Measurements from ENCODE around the gene NFAM1.

Gene NFAM1

DNA sequence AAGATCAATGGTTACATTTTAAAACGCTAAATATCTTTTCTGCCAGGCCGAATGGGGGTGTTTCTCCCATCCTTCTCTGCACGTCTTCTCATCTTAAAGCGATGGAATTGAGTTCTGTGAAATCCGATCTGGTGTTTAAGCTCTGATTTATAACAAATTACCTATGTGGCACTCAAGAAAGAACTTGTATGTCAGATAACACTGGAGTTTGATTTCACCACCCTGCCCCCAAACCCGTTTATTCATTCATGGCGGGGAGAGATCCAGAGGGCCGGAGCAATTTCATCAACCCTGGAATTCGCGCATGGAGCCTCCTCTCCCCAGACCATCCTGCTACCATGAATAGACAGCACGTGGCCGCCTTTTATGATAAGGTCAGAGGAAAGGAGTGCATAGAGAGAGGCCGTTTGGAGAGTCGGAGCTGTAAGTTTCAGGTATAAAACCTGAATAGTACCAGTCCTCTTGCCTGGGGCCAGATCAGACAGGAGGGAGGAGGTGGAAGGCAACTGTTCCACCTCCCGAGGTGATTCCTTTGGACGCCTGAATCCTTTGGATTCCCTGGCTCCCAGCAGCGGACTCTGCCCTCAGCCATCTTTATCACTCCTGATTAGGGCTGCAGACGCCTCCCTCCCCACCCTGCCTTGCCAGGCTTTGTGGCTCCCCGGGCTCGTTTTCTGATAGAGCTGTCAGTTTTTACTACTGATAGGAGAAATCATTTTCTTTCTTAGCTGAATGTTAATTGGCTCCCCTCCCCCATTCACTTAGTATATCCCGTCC is 27.3 kb upstream of the NFAM1 start (continued):
- TF ChIP-seq, protein P1, sequence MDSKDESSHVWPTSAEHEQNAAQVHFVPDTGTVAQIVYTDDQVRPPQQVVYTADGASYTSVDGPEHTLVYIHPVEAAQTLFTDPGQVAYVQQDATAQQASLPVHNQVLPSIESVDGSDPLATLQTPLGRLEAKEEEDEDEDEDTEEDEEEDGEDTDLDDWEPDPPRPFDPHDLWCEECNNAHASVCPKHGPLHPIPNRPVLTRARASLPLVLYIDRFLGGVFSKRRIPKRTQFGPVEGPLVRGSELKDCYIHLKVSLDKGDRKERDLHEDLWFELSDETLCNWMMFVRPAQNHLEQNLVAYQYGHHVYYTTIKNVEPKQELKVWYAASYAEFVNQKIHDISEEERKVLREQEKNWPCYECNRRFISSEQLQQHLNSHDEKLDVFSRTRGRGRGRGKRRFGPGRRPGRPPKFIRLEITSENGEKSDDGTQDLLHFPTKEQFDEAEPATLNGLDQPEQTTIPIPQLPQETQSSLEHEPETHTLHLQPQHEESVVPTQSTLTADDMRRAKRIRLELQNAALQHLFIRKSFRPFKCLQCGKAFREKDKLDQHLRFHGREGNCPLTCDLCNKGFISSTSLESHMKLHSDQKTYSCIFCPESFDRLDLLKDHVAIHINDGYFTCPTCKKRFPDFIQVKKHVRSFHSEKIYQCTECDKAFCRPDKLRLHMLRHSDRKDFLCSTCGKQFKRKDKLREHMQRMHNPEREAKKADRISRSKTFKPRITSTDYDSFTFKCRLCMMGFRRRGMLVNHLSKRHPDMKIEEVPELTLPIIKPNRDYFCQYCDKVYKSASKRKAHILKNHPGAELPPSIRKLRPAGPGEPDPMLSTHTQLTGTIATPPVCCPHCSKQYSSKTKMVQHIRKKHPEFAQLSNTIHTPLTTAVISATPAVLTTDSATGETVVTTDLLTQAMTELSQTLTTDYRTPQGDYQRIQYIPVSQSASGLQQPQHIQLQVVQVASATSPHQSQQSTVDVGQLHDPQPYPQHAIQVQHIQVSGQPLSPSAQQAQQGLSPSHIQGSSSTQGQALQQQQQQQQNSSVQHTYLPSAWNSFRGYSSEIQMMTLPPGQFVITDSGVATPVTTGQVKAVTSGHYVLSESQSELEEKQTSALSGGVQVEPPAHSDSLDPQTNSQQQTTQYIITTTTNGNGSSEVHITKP (tag by site-specific recombination; IDR thresholded peaks at IDR 0.05) = peak; percentile 64
- TF ChIP-seq ZNF266 (tag by site-specific recombination; IDR thresholded peaks at IDR 0.05; ENCODE audit: low read depth) (no peak), KLF10 (tag by site-specific recombination; IDR thresholded peaks at IDR 0.05) (no peak), ZNF366 (tag by site-specific recombination; conservative IDR thresholded peaks at IDR 0.05) (no peak), ZNF335 (tag by site-specific recombination; conservative IDR thresholded peaks at IDR 0.05) (peak; percentile 44), KLF7 (tag by site-specific recombination; IDR thresholded peaks at IDR 0.05; ENCODE audit: borderline replicate concordance) (no peak), ZNF311 (tag by site-specific recombination; IDR thresholded peaks at IDR 0.05; ENCODE audit: borderline replicate concordance) (no peak), ZBTB20 (tag by site-specific recombination; IDR thresholded peaks at IDR 0.05) (peak; percentile 10; the same call in 1 of the 2 replicates), ZNF239 (tag by site-specific recombination; IDR thresholded peaks at IDR 0.05) (no peak), ZIC2 (tag by site-specific recombination; IDR thresholded peaks at IDR 0.05) (no peak), ZNF112 (tag by site-specific recombination; IDR thresholded peaks at IDR 0.05) (no peak), ZNF169 (tag by site-specific recombination; IDR thresholded peaks at IDR 0.05) (no peak), ZNF362 (tag by site-specific recombination; IDR thresholded peaks at IDR 0.05) (no peak), GLIS1 (tag by site-specific recombination; IDR thresholded peaks at IDR 0.05) (peak; percentile 24; the same call in 1 of the 2 replicates), ZNF114 (tag by site-specific recombination; IDR thresholded peaks at IDR 0.05) (no peak), ZNF214 (tag by site-specific recombination; IDR thresholded peaks at IDR 0.05; ENCODE audit: borderline replicate concordance) (no peak), ZNF530 (tag by site-specific recombination; IDR thresholded peaks at IDR 0.05; ENCODE audit: low read depth) (no peak), ZNF596 (tag by site-specific recombination; IDR thresholded peaks at IDR 0.05) (no peak), ZBTB26 (tag by site-specific recombination; optimal IDR thresholded peaks at IDR 0.05) (no peak), OVOL3 (tag by site-specific recombination; IDR thresholded peaks at IDR 0.05) (no peak), YY2 (tag by site-specific recombination; IDR thresholded peaks at IDR 0.05) (peak; percentile 15), ZNF558 (tag by site-specific recombination; IDR thresholded peaks at IDR 0.05) (no peak), ZNF423 (tag by site-specific recombination; IDR thresholded peaks at IDR 0.05) (no peak), ZNF514 (tag by site-specific recombination; IDR thresholded peaks at IDR 0.05) (no peak), ZNF544 (tag by site-specific recombination; IDR thresholded peaks at IDR 0.05) (no peak), ZEB2 (tag by site-specific recombination; IDR thresholded peaks at IDR 0.05) (0 out of 2 replicates have a peak, but pooled peaks have one; percentile 16)
- TF ChIP-seq, protein P2, sequence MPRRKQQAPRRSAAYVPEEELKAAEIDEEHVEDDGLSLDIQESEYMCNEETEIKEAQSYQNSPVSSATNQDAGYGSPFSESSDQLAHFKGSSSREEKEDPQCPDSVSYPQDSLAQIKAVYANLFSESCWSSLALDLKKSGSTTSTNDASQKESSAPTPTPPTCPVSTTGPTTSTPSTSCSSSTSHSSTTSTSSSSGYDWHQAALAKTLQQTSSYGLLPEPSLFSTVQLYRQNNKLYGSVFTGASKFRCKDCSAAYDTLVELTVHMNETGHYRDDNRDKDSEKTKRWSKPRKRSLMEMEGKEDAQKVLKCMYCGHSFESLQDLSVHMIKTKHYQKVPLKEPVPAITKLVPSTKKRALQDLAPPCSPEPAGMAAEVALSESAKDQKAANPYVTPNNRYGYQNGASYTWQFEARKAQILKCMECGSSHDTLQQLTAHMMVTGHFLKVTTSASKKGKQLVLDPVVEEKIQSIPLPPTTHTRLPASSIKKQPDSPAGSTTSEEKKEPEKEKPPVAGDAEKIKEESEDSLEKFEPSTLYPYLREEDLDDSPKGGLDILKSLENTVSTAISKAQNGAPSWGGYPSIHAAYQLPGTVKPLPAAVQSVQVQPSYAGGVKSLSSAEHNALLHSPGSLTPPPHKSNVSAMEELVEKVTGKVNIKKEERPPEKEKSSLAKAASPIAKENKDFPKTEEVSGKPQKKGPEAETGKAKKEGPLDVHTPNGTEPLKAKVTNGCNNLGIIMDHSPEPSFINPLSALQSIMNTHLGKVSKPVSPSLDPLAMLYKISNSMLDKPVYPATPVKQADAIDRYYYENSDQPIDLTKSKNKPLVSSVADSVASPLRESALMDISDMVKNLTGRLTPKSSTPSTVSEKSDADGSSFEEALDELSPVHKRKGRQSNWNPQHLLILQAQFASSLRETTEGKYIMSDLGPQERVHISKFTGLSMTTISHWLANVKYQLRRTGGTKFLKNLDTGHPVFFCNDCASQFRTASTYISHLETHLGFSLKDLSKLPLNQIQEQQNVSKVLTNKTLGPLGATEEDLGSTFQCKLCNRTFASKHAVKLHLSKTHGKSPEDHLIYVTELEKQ (tag by site-specific recombination; IDR thresholded peaks at IDR 0.05; ENCODE audit: borderline replicate concordance) = no peak
- TF ChIP-seq, protein P3, sequence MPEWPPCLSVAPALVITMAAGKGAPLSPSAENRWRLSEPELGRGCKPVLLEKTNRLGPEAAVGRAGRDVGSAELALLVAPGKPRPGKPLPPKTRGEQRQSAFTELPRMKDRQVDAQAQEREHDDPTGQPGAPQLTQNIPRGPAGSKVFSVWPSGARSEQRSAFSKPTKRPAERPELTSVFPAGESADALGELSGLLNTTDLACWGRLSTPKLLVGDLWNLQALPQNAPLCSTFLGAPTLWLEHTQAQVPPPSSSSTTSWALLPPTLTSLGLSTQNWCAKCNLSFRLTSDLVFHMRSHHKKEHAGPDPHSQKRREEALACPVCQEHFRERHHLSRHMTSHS (tag by site-specific recombination; IDR thresholded peaks at IDR 0.05) = no peak
- TF ChIP-seq, protein P4, sequence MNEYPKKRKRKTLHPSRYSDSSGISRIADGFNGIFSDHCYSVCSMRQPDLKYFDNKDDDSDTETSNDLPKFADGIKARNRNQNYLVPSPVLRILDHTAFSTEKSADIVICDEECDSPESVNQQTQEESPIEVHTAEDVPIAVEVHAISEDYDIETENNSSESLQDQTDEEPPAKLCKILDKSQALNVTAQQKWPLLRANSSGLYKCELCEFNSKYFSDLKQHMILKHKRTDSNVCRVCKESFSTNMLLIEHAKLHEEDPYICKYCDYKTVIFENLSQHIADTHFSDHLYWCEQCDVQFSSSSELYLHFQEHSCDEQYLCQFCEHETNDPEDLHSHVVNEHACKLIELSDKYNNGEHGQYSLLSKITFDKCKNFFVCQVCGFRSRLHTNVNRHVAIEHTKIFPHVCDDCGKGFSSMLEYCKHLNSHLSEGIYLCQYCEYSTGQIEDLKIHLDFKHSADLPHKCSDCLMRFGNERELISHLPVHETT (tag by site-specific recombination; IDR thresholded peaks at IDR 0.05) = no peak

All from HEK293 (cell line).